Activated CD4-positive, alpha-beta memory T cell treated with anti-CD3 and anti-CD28 coated beads, Interleukin-2, amount 10 ng/mL, durations not matched to agents 7 days and 5 days (primary cell): ENCODE results near the gene VSTM2L. TPM values are rescaled to one million over a fixed set of nuclear protein-coding genes. Genes with fewer than 3 reads are reported as not detected.

Experiments used
- CTCF ChIA-PET: fragments of 350-600 bp; sonication (Branson Sonifier 250); formaldehyde crosslinking; loops from one replicate; lab custom pipeline; 2021; ENCODE audit warnings: antibody characterized with exemption, inconsistent platforms; lab: Charles Lee
- POLR2A ChIA-PET: fragments of 350-600 bp; sonication (Branson Sonifier 250); formaldehyde crosslinking; loops from one replicate; lab custom pipeline; 2021; ENCODE audit warnings: antibody characterized with exemption; lab: Charles Lee
- DNase-seq: peaks from one replicate; pipeline ENCODE4 v3.0.0-alpha.2; 2020
- H3K27ac Mint-ChIP-seq: one replicate; pipeline ENCODE4 v1.8.0; 2021; ENCODE audit warnings: mild to moderate bottlenecking, mixed read lengths
- H3K27me3 Mint-ChIP-seq: one replicate; pipeline ENCODE4 v1.8.0; 2021; ENCODE audit warnings: mixed read lengths
- H3K36me3 Mint-ChIP-seq: one replicate; pipeline ENCODE4 v1.8.0; 2021; ENCODE audit warnings: low read depth, mixed read lengths
- H3K4me1 Mint-ChIP-seq: one replicate; pipeline ENCODE4 v1.8.0; 2021; ENCODE audit warnings: mixed read lengths
- H3K4me3 Mint-ChIP-seq: one replicate; pipeline ENCODE4 v1.8.0; 2021; ENCODE audit warnings: mild to moderate bottlenecking, mixed read lengths
- H3K9me3 Mint-ChIP-seq: one replicate; pipeline ENCODE4 v1.8.0; 2021; ENCODE audit warnings: mixed read lengths
- total RNA-seq, 2 experiments: library from RNA; stranded (reverse); gene quantifications; one replicate each; pipeline ENCODE4 v1.2.3, GENCODE V29; 2021

The VSTM2L gene
- total RNA-seq, 2 experiments from 2014 or later = 0.20 TPM; not detected in 1

DNA sequence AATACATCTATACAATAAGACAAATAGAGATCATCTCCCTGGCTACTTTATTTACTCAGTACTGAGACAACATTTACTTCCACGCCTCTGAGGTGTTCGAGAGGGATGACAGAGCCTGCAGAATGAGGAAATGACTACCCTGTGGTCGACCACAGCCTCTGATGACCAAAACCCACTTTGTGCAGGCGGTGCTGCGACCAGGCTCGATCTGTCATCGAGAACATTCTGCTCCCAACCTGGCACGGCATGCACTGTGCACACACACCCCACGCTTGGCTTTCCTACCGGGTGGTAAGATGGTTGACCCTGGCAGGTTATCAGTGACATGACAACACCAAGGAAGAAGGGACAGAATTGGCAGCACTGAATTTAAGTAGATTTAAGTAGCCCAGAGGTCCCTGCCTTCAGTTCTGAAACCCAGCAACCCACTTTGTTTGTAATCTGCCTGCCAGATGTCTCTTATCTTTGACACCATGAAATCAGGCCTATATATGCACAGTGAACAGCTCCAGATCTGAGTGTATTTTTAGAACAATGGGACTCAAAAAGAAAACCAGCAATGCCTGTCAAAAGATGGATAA lies 87.7 kb downstream of the VSTM2L start:
- ChIA-PET CTCF (interaction anchor here (1.5 to 3.6 kb wide), 2 partner anchors 42 to 425 kb away, joined by 4 to 20 read pairs; partner anchors contain the start of genes RPRD1B and TTI1), POLR2A (interaction anchor here (2.0 kb wide), 1 partner anchor 43 kb away, joined by 6 read pairs; the partner anchor contains the start of genes RPRD1B and TTI1)
- Mint-ChIP-seq H3K4me1 (peaks cover 34% of the 10 kb centered on the region), H3K9me3 (no peaks in the 10 kb centered on the region), H3K4me3 (no peak overlapping the region), H3K27me3 (no peaks in the 10 kb centered on the region), H3K27ac (peak overlapping the region; percentile 81), H3K36me3 (peaks cover 38% of the 10 kb centered on the region)
- peak; percentile 87 for DNase-seq

DNA sequence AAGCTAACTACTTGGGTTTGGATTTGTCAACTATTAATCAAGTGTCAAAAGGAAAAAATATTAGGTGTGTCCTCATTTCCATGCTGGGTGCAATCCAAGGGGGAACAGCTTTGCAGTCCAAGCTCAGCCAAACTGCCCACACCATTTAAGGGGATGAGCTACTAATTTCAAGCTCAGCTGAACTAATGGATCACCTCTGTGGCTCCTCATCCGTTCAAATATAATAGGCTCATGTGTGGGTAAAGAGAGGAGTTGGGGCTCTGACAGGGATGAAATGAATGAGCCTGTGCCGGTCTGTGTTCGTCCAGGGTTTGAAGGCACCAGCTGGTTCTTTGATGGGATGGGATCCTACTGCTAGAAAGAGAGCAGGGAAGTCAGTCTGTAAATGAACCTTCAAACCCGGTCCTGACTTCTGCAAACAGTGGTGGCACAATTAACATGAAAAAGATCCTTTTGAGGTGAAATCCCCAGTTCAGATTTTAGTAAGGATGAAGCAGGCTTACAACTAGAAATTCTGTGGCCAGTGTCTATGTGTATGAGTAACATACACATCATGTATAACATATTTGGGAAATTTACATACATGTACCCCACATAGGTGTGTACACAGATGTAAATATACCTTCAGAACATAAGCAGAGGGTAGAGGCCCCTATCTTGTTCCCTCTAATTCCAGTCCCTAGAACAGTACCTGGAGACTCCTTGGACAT lies 88.4 kb downstream of the VSTM2L start:
- no peaks in the 10 kb centered on the region for H3K27me3 Mint-ChIP-seq
- H3K36me3 Mint-ChIP-seq = peaks cover 44% of the 10 kb centered on the region
- peak overlapping the region; percentile 81 for H3K27ac Mint-ChIP-seq
- ChIA-PET CTCF (interaction anchor here (0.7 to 3.6 kb wide), 6 partner anchors 11 to 426 kb away, joined by 3 to 20 read pairs (median 4); partner anchors contain the start of genes RPRD1B and TTI1), POLR2A (interaction anchor here (2.0 kb wide), 1 partner anchor 42 kb away, joined by 6 read pairs; the partner anchor contains the start of genes RPRD1B and TTI1)
- DNase-seq = no peak
- H3K4me3 Mint-ChIP-seq = no peak overlapping the region
- peaks cover 34% of the 10 kb centered on the region for H3K4me1 Mint-ChIP-seq
- no peaks in the 10 kb centered on the region for H3K9me3 Mint-ChIP-seq

DNA sequence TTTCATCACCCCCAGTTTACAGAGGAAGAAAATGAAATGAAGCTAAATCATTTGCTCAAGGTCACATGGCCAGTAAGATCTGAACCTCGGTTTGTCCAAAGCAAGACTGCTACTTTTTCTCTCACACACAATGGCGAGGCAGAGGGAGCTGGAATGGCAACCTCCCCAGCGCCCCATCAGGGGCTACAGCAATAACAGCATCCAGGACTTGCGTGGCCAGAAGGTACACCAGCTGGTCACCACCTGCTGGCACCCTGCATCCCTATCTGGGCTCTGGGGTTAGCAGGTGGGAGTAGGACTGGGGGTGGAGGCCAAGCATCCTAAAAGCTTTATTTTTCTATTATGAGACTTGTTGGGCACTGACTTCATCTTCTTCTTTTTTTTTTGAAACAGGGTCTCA lies 89.0 kb downstream of the VSTM2L start:
- POLR2A ChIA-PET = interaction anchor here (2.0 kb wide), 1 partner anchor 42 kb away, joined by 6 read pairs; the partner anchor contains the start of genes RPRD1B and TTI1
- no peak for DNase-seq
- peaks cover 45% of the 10 kb centered on the region for H3K36me3 Mint-ChIP-seq
- H3K4me1 Mint-ChIP-seq = peaks cover 34% of the 10 kb centered on the region
- no peaks in the 10 kb centered on the region for H3K27me3 Mint-ChIP-seq
- CTCF ChIA-PET = interaction anchor here (0.7 to 3.6 kb wide), 7 partner anchors 12 to 427 kb away, joined by 3 to 20 read pairs (median 3); partner anchors contain the start of genes RPRD1B and TTI1
- H3K27ac Mint-ChIP-seq = peak overlapping the region; percentile 81
- no peak overlapping the region for H3K4me3 Mint-ChIP-seq
- no peaks in the 10 kb centered on the region for H3K9me3 Mint-ChIP-seq

DNA sequence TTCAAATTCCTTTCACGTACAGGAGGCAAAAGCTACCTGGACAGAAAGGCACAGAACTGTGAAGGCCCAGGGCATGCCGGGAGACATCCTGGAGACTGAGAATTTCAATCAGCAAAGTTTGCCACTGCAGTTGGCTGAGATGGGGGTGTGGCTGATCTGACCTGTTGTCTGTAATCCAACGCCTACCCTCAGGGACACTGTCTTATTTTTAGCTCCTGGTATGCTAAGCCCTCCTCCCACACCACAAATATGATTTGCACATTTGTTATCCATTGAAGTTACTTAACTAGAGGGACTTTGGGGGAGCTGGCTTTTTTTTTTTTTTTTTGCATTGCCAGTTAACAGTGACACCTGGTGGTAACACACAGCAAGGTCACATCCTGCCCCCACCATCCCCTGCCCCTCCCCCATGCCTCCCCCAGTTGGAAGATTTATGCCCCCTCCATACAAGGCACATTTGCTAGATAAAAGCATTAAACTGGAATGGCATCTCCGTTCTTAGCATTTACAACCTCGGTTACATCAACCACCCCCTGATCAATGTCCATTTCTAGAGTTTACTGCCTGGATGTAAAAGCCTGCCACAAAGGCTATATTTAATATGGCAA lies 90.0 kb downstream of the VSTM2L start:
- POLR2A ChIA-PET = no interaction called here
- H3K4me3 Mint-ChIP-seq = no peak overlapping the region
- H3K4me1 Mint-ChIP-seq = peaks cover 34% of the 10 kb centered on the region
- H3K9me3 Mint-ChIP-seq = no peaks in the 10 kb centered on the region
- peaks cover 53% of the 10 kb centered on the region for H3K36me3 Mint-ChIP-seq
- CTCF ChIA-PET = interaction anchor here (0.6 to 3.6 kb wide), 15 partner anchors 9 to 459 kb away, joined by 3 to 20 read pairs (median 3); partner anchors contain the start of genes CTNNBL1, RPRD1B and TTI1
- no peak overlapping the region for H3K27ac Mint-ChIP-seq
- no peaks in the 10 kb centered on the region for H3K27me3 Mint-ChIP-seq
- DNase-seq = peak; percentile 32

DNA sequence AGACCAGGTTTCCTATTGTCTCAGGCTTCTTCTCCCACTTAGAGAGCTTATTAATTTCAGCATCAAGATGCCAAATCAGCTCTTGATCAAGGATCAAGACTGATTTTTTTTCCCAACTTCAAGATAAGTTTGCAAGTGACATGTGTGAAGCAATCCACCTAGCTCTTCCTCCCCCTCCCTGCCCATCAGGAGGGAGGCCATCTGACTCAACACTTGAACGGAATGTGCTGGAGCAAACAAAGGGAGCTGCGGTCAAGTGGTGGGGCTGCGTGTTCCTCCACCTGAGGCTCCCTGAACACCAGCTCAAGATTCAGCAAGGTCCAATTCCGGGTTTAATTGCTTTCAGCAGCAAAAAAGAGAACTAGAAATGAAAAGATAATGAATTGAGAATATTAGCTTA lies 91.6 kb downstream of the VSTM2L start:
- H3K4me1 Mint-ChIP-seq = peaks cover 32% of the 10 kb centered on the region
- H3K36me3 Mint-ChIP-seq = peaks cover 46% of the 10 kb centered on the region
- CTCF ChIA-PET = interaction anchor here (1.6 kb wide), 2 partner anchors 19 to 430 kb away, joined by 4 to 6 read pairs; no protein-coding TSS in a partner anchor
- no peaks in the 10 kb centered on the region for H3K9me3 Mint-ChIP-seq
- no peak overlapping the region for H3K4me3 Mint-ChIP-seq
- no peak overlapping the region for H3K27ac Mint-ChIP-seq
- no peaks in the 10 kb centered on the region for H3K27me3 Mint-ChIP-seq
- POLR2A ChIA-PET = interaction anchor here (0.5 to 1.5 kb wide), 3 partner anchors 14 to 430 kb away, joined by 3 read pairs; no protein-coding TSS in a partner anchor
- no peak for DNase-seq

Other genes with a start within 250 kb of the VSTM2L start
- gene CTNNBL1, start 209.1 kb upstream of the VSTM2L start, total RNA-seq = 10 to 100 TPM; 64.3 to 64.6 TPM
- gene TTI1, start 130.3 kb downstream of the VSTM2L start, total RNA-seq = 10 to 100 TPM; 21.7 to 23.1 TPM
- 10 to 100 TPM; 27.6 to 33.2 TPM for gene RPRD1B, start 130.6 kb downstream of the VSTM2L start, total RNA-seq